Upper lobe of left lung (tissue), 4 donors: ENCODE measurements around the gene ABCD3.

Source experiments
- CTCF ChIP-seq, 6 experiments: fragments of 450-650 bp in 4 of 6; fragments of 200-600 bp in 2 of 6; sonication (generic) in 2 of 6; IDR thresholded peaks; one replicate each; pipeline ENCODE4 v1.5.1; 2016 to 2019; ENCODE audit warnings: antibody characterized with exemption in 6 of 6
- POLR2A ChIP-seq, 4 donors: fragments of 450-650 bp; IDR thresholded peaks; one replicate each; pipeline ENCODE4 v1.5.1; 2016 to 2017; ENCODE audit warnings: antibody characterized with exemption in 4 of 4, mild to moderate bottlenecking in 2 of 4
- POLR2AphosphoS5 ChIP-seq, 2 donors: sonication (generic); formaldehyde crosslinking; IDR thresholded peaks; one replicate each; pipeline ENCODE4 v1.5.1; 2017; ENCODE audit warnings: antibody characterized with exemption in 2 of 2

GRCh38 chr1:94503153-94503552 lies 85.0 kb downstream of the ABCD3 start:
- TF ChIP-seq POLR2A (IDR thresholded peaks at IDR 0.05), result no peak
- no peak for TF ChIP-seq CTCF (IDR thresholded peaks at IDR 0.05)
- no peak for TF ChIP-seq POLR2AphosphoS5 (IDR thresholded peaks at IDR 0.05)
